HG03064 (cell line): ENCODE results near the gene SFSWAP.
"Not testable (repeated sequence)": the region's sequence is repeated elsewhere in the genome, so short reads cannot be mapped to it uniquely, and the experiment has no call there.

Experiments used
- ATAC-seq: cut with Tn5 transposase; IDR thresholded peaks from one replicate; pipeline ENCODE4 v1.9.1; 2021; ENCODE audit warnings: low read depth; ENCODE audit not compliant: unreplicated experiment

Gene SFSWAP

DNA sequence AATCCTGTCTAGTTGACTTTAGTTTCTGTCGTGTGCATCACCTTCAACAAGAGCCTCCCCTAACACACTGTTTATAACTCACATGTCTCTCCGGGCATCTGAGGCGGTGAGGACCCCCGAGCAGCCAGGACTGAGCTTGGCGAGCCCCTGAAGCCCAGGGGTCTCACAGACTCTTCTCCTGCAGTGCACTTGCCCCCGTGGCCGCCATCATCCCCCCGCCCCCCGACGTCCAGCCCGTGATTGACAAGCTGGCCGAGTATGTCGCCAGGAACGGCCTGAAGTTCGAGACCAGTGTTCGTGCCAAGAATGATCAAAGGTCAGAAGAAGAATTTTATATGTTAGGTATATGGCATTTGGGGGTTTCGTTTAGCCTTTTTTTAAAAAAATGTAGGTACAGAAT lies 43.3 kb downstream of the SFSWAP start:
- no peak for ATAC-seq

DNA sequence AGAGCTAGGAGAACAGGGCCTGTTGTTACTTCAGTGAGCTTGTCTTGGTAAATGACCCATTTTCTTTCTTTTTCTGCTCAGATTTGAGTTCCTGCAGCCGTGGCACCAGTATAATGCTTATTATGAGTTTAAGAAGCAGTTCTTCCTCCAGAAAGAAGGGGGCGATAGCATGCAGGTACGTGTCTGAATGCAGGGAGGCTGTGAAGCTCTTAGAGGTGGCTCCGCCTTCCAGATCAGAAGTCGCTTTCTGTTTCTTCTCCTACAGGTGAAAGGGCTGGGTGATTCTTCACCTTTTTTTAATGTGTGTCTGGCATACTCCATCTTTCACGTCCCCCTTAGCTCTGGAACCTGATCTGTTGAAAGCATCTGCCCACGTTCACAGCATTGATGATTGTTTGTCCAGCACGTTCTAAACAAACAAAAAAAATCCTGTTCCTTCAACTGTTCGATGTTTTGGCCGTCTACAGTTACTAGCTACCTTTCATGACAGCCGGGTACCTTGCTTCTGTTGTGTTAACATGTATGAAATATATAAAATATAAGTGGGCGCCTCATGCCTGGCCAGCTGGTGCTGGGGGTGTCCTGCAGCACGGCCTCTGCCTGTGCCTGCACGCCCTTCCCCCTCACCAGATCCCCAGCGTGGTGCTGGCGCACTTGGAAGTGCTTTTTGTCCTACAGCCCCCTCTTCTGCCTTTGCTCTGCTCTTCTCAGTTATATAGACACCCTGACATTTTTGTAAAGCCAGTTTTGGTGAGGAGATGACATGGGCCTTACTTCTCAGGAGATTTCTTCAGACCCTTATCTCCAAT lies 44.6 kb downstream of the SFSWAP start:
- no peak for ATAC-seq

DNA sequence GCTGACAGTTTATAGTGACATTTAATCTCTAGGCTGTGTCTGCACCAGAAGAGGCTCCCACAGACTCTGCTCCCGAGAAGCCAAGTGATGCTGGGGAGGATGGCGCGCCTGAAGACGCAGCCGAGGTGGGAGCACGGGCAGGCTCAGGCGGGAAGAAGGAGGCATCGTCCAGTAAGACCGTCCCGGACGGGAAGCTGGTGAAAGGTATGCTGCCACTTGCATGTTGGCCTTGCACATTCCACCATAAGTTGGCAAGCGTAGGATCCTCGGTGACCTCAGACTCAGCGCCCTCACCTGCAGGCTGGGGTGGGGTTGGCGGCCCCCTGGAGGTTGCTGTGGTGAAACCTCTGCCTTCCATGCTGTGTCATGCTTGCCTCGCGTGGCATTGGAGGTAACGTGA lies 45.6 kb downstream of the SFSWAP start:
- no peak for ATAC-seq

DNA sequence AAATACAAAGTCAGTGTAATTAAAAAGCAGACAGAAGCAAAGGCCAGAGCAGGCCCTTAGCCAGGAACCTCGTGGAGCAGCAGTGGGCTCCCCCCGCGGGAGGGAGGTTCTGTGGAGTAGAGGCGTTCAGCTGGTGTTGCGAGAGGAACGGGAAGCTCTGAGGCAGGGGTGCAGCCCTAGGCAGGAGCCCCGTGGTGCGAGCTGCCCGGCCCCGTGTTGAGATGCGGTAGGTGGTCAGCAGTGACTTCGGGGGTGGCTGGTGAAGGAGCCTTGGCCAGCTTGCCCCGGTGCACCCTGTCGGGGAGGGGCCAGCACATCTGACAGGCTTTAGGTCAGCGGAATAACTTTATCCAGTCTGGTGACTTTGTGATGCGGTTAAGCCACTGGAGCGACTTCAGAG lies 46.2 kb downstream of the SFSWAP start:
- no peak for ATAC-seq

DNA sequence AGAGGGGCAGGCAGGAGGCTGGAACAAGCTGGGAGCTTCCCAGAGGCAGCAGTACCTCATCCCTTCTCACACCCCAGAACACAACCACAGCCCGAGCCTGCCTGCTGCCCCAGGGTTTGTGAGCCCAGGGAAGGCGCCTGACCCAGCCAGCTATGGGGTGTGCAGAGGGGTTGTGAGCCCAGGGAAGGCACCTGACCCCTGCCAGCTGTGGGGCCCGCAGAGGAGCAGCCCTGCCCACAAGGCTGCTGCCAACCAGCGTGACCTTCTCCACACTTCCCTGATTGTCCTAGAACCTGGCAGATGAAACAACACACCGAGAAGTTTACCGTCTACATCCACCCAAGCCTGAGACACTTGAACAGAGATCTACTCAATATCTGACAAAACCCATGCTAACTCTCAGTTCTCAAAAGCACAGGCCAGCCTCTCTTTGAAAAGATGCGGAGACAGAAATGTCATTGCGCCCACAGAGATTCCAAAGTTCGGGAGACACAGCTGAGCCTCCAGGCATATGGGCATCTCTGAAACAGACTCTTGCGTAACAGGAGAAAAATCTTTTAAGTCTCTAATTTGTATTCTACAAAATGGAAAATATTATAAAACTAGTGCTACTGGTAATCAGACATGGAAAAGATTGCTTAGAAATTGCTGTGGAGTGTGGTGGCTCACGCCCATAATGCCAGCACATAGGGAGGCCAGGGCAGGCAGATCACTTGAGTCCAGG lies 47.3 kb downstream of the SFSWAP start:
- ATAC-seq = no peak

DNA sequence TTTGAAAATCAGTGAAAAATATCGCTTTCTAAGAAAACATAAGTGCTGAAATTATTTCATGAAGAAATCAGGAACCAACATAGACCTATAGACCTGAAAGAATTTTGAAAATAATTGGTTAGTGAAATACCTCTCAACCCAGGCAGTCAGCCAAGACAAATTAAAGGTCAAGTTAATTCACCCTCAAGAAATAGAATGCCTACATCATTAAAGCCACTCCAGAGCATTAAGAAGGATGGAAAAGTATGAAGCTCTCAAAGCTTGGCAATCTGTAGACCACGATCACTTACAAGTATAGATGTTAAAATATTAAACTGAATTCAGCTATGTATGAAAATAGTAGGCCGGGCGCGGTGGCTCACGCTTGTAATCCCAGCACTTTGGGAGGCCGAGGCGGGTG lies 48.3 kb downstream of the SFSWAP start:
- ATAC-seq = no peak

DNA sequence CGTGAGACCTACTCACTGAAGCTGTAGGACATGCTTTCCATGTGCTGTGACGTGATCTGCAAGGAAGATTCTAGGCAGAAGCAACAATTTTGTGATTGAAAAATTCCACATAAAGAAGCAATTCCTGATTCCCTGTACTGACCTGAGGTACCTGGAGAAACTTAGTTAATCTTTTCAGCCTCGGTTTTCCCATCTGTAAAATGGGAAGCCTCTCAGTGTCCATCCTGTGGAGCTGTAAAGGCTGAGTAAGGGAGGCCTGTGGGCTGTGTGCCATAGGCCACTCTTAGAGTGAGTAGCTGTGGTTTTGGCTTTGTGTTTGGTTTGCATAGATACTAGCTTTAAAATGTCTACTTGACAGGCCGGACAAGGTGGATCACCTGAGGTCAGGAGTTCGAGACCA lies 50.7 kb downstream of the SFSWAP start:
- ATAC-seq = no peak

DNA sequence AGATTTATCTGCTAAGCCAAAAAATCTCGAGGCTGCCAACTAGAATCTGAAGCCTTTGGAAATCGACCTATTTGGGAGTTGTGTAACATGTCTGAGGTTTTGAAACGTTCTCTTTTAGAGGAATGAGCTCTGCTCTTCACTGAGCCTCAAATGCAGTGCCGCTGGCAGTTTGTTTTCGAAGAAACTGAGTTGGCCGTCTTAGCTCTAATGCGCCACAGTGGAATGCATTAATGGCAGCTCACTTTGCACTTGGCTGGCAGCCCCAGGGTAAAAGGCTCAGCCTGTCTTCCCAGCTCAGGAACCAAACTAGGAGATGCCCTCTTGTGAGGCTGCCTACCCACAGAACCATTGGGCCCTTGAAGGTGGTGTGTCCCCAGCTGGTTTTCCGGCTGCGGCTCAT lies 53.8 kb downstream of the SFSWAP start:
- no peak for ATAC-seq

DNA sequence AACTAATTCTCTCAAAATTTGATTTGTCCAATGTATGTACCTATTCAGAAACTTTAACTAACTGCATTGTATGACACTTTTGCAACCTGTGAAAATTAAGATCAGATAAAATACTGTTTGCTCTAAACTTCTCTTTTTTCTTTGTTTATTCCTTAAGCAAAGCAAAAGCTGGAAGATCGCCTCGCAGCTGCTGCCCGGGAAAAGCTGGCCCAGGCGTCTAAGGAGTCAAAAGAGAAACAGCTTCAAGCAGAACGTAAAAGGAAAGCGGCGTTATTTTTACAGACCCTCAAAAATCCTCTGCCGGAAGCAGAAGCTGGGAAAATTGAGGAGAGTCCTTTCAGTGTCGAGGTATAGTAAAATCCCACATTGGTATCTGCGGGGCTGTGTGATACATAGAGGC lies 55.1 kb downstream of the SFSWAP start:
- ATAC-seq = no peak

DNA sequence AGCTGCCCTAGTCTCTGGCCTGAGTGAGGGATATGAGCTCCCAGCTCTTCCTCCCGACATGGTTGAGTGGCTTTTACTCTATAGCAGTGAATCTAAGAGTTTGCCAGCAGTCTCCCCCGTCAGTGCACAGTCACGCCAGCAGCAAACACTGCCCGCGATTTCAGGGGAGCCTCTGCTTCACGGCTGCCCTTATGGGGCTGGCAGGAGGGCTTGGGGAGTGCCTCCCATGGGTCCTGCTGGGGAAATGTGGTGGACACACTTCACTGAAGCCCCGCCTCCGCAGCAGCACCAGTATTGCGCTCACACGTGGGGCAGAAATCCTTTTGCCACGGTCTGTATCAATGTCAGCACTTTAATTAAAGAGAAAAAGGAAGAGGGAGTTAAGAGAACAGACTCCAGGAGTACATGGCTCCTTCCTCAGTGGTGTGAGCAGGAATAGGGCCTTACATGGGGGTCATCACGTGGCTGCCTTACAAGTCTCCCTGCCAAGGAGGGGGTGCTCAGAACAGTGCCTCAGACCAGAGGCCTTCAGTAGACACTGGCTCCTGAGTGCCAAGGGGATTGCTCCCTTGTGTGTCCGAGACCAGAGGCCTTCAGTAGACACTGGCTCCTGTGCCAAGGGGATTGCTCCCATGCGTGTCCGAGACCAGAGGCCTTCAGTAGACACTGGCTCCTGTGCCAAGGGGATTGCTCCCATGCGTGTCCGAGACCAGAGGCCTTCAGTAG lies 55.7 kb downstream of the SFSWAP start:
- ATAC-seq = no peak

DNA sequence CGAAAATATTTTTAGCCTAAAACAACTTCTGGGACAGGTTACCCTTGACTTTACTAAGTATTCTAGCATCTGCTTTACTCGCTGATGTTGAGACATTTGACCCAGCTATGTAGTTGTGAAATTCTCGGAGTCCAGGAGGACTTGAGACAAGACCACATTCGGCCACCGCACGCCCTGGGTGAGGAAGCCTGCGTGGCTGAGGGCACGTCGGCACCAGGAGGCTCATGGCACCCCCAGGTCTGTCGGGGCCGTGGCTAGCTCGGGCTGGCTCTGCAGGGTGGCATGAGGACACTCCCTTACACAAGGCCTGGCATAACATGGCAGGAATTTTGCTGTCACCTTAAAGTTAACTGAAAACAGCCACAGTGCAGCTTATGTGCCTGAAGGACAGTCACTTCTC lies 59.2 kb downstream of the SFSWAP start:
- ATAC-seq = no peak

DNA sequence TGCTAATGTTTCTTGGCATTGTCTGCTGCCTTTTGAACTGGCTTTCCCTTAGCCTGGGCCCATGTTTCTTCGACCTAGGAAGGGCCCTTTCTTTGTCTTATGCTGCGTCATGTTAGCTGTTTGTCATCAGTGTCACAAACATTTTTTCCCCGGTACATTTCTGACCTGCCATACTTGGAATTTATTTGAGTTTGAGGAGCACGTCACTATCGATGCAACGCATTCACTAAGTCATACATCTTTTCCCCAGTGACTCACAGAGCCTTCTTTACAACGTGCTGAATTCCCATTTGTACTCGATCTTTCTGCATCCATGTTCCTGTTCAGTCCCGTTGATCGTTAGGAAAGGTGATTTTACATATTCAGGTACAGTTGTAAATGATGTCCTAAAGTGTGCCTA lies 61.1 kb downstream of the SFSWAP start:
- no peak for ATAC-seq

DNA sequence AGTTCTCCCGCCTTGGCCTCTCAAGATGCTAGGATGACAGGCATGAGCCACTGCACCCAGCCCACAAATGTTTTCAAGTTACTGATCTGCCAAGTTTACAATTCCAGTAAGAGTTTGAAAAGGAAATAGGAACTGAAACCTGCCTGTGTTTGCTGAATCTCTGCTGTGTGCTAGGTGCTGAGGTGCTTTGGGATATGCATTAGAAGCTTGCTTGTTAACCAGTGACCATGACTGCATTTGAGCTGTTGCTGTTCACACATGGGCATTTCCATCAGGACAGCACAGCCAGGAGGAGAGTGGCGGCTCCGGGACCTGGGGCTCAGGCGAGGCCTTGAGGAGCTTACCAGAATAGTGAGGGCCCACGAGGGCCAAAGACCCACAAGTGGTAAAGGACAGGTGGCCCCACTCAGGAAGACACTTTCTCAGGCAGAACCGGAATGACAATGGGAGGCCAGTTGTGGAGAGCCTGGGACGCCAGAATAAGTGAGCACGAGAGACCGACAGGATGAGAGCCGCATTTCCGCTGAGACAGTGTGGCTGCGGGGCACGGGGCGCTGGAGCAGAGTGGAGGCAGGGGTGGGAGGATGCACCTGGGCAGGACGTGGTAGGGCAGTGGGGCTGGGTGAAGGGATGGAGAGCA lies 62.8 kb downstream of the SFSWAP start:
- peak; percentile 59 for ATAC-seq

DNA sequence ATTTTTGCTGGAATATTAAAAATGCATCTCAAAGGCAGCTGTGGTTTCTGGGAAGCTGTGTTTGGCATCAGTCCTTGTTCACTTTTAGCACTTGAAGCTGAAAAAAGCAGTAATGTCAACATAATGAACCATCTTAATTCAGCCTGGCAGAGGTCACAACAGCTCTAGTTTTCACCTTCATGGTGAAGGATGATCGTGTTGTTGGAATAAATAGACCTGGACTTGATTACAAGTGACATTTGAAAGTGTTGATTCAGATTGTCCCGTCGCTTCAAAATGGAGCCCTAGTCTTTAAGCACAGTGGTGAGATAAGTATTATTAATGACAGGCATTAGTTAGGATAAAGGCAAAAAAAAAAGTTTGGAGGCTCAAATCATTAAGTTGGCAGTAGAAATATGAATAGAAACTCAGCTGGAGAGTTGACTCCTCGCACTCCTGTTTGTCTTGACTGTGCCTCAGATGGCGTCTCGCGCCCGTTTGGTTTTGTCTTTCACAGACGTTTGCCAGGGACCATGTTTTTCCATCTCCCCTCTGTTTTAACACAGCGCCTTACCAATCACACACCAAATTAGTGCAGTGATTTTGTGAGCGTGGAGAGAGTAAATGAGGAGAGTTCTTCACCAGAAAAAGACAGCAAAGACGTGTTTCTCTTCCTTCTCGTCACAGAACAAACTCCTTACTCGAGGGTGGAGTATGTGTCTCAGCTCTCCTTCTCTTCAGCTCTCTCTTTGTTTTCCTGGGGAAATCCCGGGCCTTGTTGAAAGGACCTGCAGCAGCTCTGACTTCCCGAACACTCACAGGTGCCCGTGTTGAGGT lies 63.9 kb downstream of the SFSWAP start:
- no peak for ATAC-seq

DNA sequence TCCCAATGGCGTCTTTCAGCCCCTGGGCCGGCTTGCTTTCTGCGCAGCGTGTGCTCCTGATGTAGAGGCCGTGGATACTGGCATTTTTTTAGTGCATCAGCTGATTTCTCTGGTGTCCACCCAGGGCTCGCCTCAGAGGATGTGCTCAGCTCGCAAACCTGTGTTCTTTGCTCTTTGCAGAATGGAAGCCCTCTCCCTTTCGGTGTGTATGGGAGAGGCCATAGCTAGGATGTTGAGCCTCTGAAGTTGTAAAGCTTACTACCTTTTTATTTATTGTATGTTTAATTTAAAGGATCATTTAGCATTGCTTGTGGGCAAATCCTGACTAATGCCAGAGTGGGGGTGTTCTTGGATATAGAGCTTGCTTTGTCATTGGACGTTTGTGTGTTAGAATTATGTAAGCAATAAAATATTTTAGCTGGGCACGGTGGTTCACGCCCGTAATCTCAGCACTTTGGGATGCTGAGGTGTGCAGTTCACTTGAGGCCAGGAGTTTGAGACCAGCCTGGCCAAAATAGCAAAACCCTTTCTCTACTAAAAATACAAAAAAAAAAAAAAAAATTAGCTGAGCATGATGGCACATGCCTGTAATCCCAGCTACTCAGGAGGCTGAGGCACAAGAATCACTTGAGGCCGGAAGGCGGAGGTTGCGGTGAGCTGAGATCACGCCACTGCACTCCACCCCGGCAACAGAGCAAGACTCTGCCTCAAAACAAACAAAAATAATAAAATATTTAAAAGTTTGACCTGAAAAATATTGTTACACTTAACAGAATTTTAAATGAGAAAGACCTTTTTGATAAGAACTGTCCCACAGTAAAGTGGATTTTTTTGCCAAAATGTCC lies 64.7 kb downstream of the SFSWAP start:
- ATAC-seq = no peak

DNA sequence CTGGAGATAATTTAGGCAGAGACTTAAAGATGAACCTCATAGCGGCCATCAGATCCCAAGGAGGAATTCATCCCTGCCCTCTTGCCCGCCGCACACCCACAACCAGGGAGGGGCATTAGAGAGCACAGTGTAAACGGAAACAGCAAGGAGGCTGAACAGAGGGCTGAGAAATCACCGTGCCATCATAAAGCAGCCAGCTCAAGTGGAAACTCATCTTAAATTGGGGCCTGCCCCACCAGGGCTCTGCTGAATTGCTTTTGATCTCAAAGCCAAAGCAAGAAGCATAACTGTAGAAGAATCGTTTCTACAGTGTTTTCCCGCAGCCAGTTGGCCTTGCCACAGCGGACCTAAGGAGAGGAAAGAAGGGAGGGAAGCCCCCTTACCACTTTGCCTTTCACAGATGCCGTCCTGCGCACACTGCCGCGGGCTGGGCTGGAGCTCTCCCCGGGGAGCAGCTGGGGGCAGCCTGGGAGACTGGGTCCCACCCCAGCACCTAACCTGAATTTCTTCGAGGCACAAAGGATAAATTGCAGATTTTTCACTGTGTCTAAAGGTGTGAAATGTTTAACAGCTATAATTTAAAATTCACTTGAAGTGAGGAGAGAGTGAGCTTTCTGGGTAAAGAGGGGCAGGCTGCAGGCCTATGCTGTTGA lies 65.5 kb downstream of the SFSWAP start:
- peak; percentile 48 for ATAC-seq

DNA sequence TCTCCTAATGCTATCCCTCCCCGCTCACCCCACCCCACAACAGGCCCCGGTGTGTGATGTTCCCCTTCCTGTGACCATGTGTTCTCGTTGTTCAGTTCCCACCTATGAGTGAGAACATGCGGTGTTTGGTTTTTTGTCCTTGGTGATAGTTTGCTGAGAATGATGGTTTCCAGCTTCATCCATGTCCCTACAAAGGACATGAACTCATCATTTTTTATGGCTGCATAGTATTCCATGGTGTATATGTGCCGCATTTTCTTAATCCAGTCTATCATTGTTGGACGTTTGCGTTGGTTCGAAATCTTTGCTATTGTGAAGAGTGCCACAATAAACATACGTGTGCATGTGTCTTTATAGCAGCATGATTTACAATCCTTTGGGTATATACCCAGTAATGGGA lies 66.4 kb downstream of the SFSWAP start:
- not testable (repeated sequence) for ATAC-seq

DNA sequence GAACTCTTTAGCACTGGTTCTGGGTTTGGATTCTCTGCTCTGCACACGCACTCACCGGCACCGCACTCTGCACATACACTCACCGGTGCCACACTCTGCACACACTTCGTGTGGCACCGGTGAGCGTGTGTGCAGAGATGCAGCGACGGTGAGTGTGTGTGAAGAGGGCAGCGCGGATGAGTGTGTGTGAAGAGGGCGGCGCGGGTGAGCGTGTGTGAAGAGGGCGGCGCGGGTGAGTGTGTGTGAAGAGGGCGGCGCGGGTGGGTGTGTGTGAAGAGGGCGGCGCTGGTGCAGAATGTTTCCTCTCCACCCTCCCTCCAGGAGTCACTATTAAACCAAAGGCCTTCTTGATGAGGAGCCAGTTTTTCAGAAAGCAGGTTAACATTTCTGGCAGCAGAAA lies 68.1 kb downstream of the SFSWAP start:
- ATAC-seq = no peak

DNA sequence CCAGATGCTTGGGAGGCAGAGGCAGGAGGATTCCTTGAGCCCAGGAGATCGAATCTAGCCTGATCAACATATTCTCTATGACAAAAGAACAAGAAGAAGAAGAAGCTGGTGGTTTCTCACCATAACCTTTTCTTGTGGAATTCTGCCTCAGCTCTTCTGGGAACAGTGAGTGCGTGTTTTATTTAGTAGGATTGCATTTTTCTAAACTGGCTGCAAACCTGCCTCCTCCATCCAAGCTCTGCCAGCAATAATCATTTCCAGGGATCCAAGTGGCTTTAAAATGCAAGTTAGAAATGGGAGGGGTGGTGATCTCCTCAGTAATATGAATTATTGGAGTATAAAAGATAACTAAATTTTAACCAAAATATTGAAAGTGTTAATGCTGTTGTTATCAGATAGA lies 71.2 kb downstream of the SFSWAP start:
- ATAC-seq = no peak
